Subcutaneous adipose tissue (tissue), 4 donors: ENCODE measurements around the gene ADGRE3. TPM values are rescaled to one million over a fixed set of nuclear protein-coding genes. Genes with fewer than 3 reads are reported as not detected.

Experiments
- total RNA-seq, 4 donors: library from RNA; depleted of rRNA; stranded (reverse); fragments of >200 nt; gene quantifications; one replicate each; pipeline ENCODE4 v1.1.0, GENCODE V29; 2016
- TF ChIP-seq, protein P1 (sequence below): fragments of 450-650 bp; IDR thresholded peaks from one replicate; pipeline ENCODE4 v1.5.1; 2016; ENCODE audit warnings: low read depth, mild to moderate bottlenecking, control low read depth, antibody characterized with exemption, moderate library complexity

Gene ADGRE3
- total RNA-seq, 4 donors from 2014 or later, result 0.34 to 0.38 TPM; not detected in 2

GRCh38 chr19:14682084-14682483 lies 7.4 kb upstream of the ADGRE3 start:
- TF ChIP-seq, protein P1, sequence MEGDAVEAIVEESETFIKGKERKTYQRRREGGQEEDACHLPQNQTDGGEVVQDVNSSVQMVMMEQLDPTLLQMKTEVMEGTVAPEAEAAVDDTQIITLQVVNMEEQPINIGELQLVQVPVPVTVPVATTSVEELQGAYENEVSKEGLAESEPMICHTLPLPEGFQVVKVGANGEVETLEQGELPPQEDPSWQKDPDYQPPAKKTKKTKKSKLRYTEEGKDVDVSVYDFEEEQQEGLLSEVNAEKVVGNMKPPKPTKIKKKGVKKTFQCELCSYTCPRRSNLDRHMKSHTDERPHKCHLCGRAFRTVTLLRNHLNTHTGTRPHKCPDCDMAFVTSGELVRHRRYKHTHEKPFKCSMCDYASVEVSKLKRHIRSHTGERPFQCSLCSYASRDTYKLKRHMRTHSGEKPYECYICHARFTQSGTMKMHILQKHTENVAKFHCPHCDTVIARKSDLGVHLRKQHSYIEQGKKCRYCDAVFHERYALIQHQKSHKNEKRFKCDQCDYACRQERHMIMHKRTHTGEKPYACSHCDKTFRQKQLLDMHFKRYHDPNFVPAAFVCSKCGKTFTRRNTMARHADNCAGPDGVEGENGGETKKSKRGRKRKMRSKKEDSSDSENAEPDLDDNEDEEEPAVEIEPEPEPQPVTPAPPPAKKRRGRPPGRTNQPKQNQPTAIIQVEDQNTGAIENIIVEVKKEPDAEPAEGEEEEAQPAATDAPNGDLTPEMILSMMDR, result no peak

DNA sequence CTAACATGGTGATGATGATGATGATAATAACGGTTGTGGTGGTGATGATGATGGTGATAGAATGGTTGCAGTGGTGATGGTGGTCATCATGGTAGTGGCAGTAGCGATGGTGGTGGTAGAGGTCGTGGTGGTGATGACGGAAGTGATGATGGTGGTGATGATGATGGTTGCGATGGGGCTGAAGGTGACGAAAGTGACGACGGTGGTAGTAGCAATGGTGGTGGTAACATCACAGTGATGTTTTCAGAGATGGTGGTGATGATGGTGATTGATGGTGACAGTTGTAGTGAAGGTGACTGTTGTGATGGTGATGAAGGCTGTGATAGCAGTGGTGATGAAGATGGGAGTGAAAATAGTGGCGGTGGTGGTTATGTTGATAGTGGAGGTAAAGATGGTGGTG lies 3.6 kb upstream of the ADGRE3 start:
- TF ChIP-seq, protein P1, result no peak

DNA sequence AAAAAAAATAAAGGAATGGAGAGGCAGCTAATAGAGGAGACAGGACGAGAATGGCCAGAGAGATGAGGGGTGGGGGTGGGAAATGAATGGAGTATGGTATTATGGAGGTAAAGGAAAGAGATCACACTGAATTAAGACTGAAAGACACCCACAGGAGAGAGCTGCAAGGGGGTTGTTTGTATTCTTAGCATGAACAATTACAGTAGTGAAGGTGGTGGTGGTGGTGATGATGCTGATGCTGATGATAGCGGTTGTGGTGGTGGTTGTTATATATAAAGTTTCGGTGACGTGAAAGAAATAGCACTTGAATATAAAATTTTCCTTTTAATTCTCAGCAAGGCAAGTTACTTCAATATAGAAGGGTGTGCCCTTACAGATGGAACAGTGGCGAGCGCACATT lies 2.8 kb upstream of the ADGRE3 start:
- TF ChIP-seq, protein P1, result no peak

GRCh38 chr19:14676762-14677161 lies 2.1 kb upstream of the ADGRE3 start:
- TF ChIP-seq, protein P1, result no peak

DNA sequence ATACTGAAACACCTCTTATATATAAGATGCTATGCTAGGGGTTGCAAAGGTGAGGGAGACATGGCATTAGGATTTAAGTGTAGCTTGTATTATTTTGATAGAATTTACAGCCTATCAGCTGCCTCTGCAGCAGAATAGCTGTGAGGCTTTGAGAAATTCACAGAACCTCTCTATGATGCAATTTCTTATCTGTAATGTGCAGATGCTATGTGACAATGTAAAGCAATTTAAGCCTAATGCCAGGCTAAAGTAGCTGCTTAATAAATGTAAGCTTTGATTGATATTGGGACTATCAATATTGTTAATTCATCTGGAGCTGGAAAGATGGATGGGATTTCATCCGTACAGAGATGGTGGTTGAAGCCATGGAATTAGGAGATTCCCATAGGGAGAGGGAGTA lies 1.6 kb downstream of the ADGRE3 start:
- TF ChIP-seq, protein P1, result no peak

GRCh38 chr19:14672188-14672872 lies 2.3 kb downstream of the ADGRE3 start:
- TF ChIP-seq, protein P1, result no peak

DNA sequence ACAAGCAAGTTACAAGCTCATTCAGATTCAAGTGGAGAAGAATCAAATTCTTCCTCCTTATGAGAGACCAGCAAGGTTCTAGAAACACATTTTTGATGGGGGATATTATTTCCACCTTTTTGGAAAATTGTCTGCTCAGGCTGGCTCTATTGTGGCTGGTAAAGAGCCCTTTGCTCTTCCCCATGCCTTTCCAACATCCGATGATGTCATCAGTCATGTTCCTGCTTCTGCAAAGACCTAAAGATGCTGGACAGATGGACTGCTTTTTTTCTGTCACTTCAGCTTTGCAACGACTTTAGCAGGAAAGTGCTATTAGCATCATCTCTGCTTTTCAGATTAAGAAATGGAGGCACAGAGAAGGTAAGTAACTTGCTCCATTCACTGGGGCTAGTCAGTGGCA lies 4.2 kb downstream of the ADGRE3 start:
- TF ChIP-seq, protein P1, result no peak
